Stimulated activated CD8-positive, alpha-beta memory T cell treated with anti-CD3 and anti-CD28 coated beads, Interleukin-12 subunit alpha, Interleukin-12 subunit beta, amount 100 ng/mL, for 24 hours (primary cell): ENCODE data around the gene IGFBP6.

ENCODE experiments used
- DNase-seq: peaks from one replicate; pipeline ENCODE4 v3.0.0-alpha.2; 2020; ENCODE audit errors: extremely low read depth

IGFBP6 gene, protein sequence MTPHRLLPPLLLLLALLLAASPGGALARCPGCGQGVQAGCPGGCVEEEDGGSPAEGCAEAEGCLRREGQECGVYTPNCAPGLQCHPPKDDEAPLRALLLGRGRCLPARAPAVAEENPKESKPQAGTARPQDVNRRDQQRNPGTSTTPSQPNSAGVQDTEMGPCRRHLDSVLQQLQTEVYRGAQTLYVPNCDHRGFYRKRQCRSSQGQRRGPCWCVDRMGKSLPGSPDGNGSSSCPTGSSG

GRCh38 chr12:53097564-53098353 is at the start of gene IGFBP6:
IGFBP6 (plus strand) TSS chr12:53097667; CDS start chr12:53097718, 51 bp downstream.
- DNase-seq = no peak

- DNase-seq = no peak
Observed at GRCh38 chr12:53048033-53048779, 49.3 kb upstream of the IGFBP6 start.

DNA sequence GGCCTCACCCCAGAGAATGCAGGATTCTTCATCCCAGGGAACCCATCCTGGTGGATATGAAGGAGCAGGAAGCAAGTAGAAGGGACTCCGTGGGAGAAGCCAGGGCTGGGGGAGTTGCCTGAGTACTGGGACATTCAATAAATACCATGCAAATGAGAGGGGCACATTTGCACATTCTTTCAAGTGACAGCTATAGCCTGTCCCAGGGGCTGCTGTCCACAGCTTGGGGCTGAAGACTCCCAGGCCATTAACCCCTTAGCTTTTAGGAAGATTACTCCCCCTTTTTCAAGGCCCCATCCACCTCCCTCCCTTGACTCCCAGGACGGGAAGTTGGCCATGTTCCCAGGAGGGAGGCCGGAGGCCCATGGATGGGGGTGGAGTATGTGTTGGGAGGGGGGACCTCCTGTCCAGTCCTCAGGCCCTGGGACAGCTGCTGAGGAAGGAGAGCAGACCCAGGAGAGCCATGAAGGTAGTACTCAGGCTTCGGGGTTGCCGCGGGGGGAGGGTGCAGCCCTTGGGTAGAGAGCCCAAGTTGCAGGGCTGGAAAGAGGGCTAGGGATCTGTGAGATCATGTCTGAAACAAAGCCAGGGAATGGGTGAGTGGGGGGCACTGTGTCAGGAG is 48.6 kb upstream of the IGFBP6 start:
- no peak for DNase-seq

DNA sequence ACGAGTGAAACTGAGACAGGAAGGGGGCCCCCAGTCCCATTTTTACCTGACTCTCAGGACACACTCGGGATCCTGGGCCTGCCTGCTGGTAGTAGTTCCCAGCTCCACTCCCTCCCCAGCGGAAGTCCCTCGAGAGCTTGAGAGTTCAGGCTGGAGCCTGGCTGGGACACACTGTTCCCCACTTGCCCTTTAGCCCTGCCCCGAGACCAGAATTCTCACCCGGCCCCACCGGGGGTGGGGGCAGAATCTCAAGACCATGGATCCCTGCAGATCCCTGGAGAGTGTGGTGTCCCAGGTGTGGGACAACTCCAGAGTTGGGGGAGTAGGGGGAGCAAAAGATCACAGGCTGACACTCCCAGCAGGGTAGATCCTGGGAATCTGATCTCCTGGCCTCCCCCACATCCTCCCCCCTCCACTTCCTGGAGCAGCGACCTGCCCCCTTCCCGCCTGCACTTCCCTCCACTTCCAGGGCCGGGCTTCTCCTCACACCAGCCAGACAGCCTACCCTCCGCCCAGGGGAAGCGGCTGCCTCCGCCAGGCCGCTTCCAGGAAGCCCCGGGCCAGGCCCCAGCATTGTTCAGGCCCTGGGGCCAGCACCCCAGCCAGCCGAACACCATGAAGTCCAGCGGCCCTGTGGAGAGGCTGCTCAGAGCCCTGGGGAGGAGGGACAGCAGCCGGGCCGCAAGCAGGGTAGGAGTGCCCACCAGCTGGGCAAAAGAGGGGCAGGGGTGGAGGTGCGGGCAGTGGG is 47.7 kb upstream of the IGFBP6 start, which contains the start of gene TNS2:
Gene TNS2, plus strand, starts transcription at position 495 of the 748 bp plus-strand sequence. Its CDS starts 121 bp downstream, at position 616.
- DNase-seq = no peak

DNA sequence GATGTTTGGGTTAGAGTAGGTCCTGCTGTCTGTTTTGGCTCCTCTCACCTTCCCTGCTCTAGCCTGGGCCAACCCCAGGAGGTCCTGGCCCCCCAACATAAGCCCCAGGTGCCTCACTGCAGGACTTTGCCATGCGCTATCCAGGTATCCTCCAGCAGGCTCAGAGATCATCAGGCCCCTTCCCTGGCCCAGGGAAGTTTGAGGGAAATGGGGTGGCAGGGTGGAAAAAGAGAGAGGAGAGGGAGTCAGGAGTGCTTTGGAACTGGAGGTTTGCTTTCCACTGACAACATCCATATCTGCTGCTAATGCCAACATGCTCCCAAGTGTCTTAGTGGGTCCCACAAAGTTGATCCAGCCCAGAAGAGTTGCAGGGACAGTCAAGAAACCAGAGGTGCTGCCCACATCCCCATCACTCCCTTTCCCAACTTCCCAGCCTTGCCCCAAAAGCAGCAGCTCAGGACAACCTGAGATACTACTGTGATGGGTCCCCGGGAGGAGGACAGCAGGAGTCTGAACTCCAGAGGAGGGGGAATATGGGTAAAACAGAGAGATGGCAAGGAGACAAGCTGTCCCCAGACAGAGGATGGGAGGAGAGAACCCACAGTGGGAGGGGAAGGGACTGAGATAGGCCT is 46.9 kb upstream of the IGFBP6 start:
- DNase-seq = no peak

DNA sequence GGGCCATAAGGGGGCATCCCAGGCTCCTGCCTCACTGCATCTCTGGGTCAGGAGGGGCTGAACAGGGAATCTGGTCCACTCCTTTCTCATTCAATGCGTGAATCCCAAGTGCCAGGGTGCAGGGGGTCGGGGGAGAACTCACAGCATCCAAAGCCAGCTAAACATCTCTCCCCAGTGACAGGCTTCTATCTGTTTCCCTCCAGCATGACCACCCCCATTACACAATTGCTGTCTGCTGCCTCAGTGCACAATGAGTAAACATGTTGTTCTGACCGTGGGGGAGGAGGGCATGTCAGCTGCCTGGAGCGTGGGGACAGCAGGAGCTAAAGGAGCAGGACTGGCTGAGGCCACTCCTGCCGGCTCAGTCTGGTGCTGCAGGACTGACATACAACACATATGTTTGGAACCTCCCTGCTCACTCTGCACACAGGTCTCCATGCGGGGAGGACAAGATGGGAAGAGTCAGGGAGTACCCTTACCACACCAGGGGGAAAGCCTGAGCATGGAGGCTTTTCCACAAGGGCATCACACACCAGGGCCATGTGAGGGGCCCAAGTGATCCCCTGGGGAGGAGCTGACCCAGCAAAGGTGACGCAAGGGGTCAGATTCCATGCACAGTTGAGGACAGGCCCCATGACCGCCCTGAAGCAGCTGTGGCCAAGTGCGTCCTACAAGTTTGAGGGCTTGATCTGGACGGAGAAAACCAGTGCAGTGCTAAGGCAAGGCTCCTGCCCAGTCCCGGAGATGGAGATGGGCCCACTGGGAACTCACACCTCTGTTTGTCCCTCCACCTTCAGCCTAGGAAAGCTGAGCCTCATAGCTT is 46.2 kb upstream of the IGFBP6 start:
- DNase-seq = no peak

DNA sequence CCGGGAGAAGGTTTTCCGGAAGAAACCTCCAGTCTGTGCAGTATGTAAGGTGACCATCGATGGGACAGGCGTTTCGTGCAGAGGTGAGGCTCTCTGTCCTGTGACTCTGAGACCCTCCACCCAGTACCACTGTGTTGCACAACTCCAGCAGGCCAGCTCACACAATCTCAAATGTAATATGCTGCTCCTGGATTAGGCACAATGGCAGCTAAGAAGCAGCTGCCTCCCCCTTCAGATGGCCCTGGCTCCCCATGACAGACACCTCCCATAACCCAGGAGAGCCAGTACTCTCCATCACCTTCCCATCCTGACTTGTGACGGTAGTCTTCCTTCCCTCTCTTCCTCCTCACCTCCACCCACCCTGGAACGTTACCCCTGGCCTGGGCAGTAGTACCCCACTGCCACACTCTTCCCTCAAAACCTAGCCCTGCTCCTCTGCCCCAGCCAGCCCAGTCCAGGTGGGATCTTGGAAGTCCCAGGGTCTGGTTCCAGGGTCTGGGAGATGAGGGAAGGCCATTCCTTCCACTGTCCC is 45.5 kb upstream of the IGFBP6 start:
- DNase-seq = no peak

DNA sequence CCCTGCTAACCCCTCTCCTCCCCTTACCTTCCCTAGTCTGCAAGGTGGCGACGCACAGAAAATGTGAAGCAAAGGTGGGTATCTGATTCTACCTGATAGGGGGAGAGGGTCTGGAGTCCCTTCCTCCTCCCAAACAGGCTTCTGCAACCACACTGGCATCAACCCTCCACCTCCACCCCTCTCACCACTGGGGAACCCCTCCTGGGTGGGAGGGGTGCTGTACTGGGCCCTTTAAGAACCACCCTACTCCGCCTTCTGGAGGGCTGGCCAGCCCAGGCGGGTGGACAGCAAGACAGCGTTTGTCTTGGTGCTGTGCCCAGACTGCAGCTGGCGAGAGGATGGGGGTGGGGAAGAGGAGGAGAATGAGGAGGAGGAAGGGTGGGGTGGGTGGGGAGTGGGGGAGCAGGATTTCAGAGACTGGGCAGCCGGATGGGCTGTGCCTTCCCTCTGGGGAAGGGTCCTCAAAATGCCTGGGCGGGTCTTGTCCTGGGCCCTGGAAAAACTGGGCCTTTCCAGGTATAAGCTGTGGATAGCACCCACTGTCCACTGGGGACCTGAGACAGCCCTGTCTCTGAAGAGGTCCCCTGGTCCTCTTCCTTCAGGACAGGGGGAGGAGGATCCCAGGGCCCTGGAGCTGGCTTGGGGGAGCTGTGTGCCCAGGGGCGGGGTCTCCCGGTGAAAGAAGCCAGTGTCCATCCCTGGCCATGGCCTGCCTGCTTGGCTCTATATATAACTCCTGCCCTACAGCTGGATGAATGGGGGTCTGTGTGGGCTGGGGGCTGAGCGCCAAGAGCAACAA is 44.8 kb upstream of the IGFBP6 start:
- no peak for DNase-seq

- DNase-seq = no peak
Observed at GRCh38 chr12:53053218-53054111, 44.0 kb upstream of the IGFBP6 start.

DNA sequence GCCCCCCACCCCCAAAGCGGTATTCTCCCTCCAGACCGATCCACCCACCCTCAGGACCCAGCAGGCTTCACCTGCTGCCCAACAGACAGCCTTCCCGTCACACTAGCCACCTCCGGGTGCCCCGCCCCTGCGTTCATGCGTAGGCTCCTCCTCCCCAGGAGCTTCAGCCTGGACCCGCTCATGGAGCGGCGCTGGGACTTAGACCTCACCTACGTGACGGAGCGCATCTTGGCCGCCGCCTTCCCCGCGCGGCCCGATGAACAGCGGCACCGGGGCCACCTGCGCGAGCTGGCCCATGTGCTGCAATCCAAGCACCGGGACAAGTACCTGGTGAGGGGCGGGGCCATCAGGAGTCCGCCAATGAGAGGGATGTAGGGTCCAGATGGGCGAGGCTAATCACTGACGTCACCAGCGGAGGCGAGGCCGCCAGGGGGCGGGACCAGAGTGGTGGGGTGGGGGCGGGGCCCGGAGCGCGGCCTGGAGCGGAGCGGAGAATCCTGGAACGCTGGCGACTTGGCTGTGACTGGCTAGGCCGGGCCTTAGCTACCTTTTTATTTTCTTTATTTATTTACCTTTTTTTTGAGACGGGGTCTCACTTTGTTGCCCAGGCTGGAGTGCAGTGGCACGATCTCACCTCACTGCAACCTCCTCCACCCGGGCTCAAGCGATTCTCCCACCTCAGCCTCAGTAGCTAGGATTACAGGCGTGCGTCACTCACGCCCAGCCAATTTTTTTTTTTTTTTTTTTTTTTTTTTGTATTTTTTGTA is 43.2 kb upstream of the IGFBP6 start:
- DNase-seq = peak; percentile 82

- no peak for DNase-seq
Observed at GRCh38 chr12:53055471-53056266, 41.8 kb upstream of the IGFBP6 start.

DNA sequence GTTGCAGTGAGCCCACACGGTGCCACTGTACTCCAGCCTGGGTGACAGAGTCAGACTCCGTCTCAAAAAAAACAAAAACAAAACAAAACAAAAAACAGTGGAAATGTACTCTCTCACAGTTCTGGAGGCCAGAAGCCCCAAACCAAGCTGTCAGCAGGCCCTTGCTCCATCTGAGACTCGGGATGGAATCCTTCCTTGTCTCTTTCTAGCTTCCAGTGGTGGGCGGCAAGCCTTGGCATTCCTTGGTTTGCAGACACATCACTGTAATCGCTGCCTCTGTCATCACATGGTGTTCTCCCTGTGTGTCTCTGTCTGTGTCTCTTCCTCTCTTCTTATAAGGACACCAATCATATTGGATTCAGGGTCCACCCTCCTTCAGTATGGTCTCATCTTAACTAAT is 41.2 kb upstream of the IGFBP6 start:
- no peak for DNase-seq

DNA sequence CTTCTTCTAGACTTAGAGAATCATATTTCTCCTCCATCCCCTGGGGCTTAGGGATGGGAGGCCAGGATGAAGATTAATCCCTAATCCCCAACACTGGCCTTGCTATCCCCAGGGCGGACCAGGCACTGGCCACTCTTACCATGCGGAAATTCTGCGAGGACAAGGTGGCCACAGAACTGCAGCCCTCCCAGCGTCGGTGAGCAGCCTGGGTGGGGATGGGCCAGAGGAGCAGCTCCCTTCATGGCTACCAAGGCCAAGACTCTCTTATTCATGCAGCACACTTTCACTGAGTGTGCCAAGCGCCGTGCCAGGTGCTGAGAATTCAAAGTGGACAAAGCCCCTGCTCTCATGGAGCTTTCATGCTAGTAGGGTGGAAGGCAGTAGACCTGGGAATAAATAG is 40.6 kb upstream of the IGFBP6 start:
- no peak for DNase-seq

- no peak for DNase-seq
Observed at GRCh38 chr12:53057816-53058500, 39.5 kb upstream of the IGFBP6 start.

DNA sequence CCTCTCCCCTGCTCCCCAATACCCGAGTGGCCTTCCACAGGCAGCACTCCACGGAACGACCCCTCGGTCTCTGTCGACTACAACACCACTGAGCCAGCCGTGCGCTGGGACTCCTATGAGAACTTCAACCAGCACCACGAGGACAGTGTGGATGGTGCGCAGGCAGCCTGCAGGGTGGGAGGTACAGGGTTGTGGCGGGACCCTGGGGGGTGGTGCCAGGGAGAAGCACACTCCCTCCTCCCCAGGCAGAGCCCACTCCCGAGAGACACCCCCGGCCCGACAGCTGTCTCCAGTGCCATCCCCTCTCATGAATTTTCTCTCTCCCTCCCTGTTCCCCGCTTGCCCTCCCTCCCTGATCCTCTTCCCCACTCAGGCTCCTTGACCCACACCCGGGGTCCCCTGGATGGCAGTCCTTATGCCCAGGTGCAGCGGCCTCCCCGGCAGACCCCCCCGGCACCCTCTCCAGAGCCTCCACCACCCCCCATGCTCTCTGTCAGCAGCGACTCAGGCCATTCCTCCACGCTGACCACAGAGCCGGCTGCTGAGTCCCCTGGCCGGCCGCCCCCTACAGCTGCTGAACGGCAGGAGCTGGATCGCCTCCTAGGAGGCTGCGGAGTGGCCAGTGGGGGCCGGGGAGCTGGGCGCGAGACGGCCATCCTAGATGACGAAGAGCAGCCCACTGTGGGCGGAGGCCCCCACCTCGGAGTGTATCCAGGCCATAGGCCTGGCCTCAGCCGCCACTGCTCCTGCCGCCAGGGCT is 38.6 kb upstream of the IGFBP6 start:
- DNase-seq = no peak
